HCT116 (cell line): Measurements from ENCODE around the gene L1CAM. TPM values are rescaled to one million over a fixed set of nuclear protein-coding genes. Genes with fewer than 3 reads are reported as not detected.

ENCODE experiments used
- ATAC-seq: fragments of 200-7000 bp; cut with Tn5 transposase; 2 replicates; pipeline ENCODE4 v1.9.1; 2020; ENCODE audit warnings: mild to moderate bottlenecking, moderate library complexity
- BruUV-seq: library from RNA; stranded (reverse); fragments of 400-500 nt; replicated peaks from 2 replicates; lab custom pipeline; 2021; lab: Mats Ljungman, UMichigan
- CTCF ChIA-PET: fragments of 300-600 bp; sonication (Branson Sonifier 250); formaldehyde crosslinking; loops from one replicate; lab custom pipeline; 2021; ENCODE audit warnings: antibody characterized with exemption; lab: Charles Lee
- POLR2A ChIA-PET: fragments of 300-600, 350-600 bp; sonication (Branson Sonifier 250); formaldehyde crosslinking; loops from one replicate; lab custom pipeline; 2021; ENCODE audit warnings: antibody characterized with exemption; lab: Charles Lee
- RAD21 ChIA-PET, 2 experiments: fragments of 300-600 bp; sonication (Branson Sonifier 250); formaldehyde crosslinking; loops; one replicate each; lab custom pipeline; 2023; ENCODE audit warnings: low total read pairs in 2 of 2; ENCODE audit not compliant: uncharacterized antibody in 2 of 2, unreplicated experiment in 2 of 2, low non-redundant PET in 1 of 2; lab: Charles Lee
- DNase-seq: peaks from one replicate; pipeline ENCODE4 v3.0.0-alpha.2; 2010; ENCODE audit warnings: low read depth, low spot score
- H2AFZ ChIP-seq: fragments of 200-600 bp; shearing (Covaris generic), sonication (generic); 2 replicates; pipeline ENCODE4 v1.6.1; 2017; ENCODE audit warnings: low read depth, mixed run types, mixed read lengths, antibody characterized with exemption, low read length; ENCODE audit not compliant: poor library complexity, severe bottlenecking
- H3K27ac ChIP-seq: 2 replicates; pipeline ENCODE4 v1.5.1; 2012; ENCODE audit warnings: low read depth, low read length
- H3K27me3 ChIP-seq: fragments of 200-600 bp; sonication (generic); 2 replicates; pipeline ENCODE4 v1.6.1; 2016; ENCODE audit warnings: mixed run types, low read length, mixed read lengths; ENCODE audit not compliant: insufficient read depth
- H3K36me3 ChIP-seq, 2 experiments: fragments of 200-500 bp in 1 of 2; fragments of 200-600 bp in 1 of 2; sonication (Bioruptor generic) in 1 of 2; sonication (generic) in 1 of 2; 2 replicates each; pipeline versions ENCODE4 v1.5.1 to v1.6.1; 2014 to 2016; ENCODE audit warnings: low read length in 2 of 2, inconsistent platforms in 1 of 2, mixed read lengths in 1 of 2, mixed run types in 1 of 2; ENCODE audit not compliant: insufficient read depth in 2 of 2, control insufficient read depth in 1 of 2
- H3K4me1 ChIP-seq, 2 experiments: fragments of 200-600 bp in 1 of 2; sonication (generic) in 1 of 2; 2 replicates each; pipeline versions ENCODE4 v1.5.1 to v1.6.1; 2012 to 2017; ENCODE audit warnings: low read length in 2 of 2, inconsistent platforms in 1 of 2, mild to moderate bottlenecking in 1 of 2, mixed read lengths in 1 of 2, mixed run types in 1 of 2, moderate library complexity in 1 of 2; ENCODE audit not compliant: insufficient read depth in 2 of 2, control insufficient read depth in 1 of 2
- H3K4me2 ChIP-seq: fragments of 200-600 bp; sonication (generic); 2 replicates; pipeline ENCODE4 v1.6.1; 2017; ENCODE audit warnings: mixed run types, low read length, mixed read lengths
- H3K4me3 ChIP-seq, 2 experiments: fragments of 200-600 bp in 1 of 2; sonication (generic) in 1 of 2; replicated peaks in 1 of 2; 2 replicates each; pipeline ENCODE4 v1.5.1; 2011 to 2016; ENCODE audit warnings: low read length in 2 of 2, control low read depth in 1 of 2, low read depth in 1 of 2, mild to moderate bottlenecking in 1 of 2, mixed read lengths in 1 of 2, mixed run types in 1 of 2
- H3K79me2 ChIP-seq: fragments of 200-600 bp; sonication (generic); 2 replicates; pipeline ENCODE4 v1.6.1; 2017; ENCODE audit warnings: mild to moderate bottlenecking, mixed run types, low read length, moderate library complexity, mixed read lengths; ENCODE audit not compliant: insufficient read depth
- H3K9ac ChIP-seq: fragments of 200-600 bp; sonication (generic); 2 replicates; pipeline ENCODE4 v1.6.1; 2016; ENCODE audit warnings: low read length, mixed read lengths
- H3K9me2 ChIP-seq: fragments of 200-600 bp; sonication (generic), shearing (Covaris generic); 2 replicates; pipeline ENCODE4 v1.6.1; 2017; ENCODE audit warnings: mixed run types, mild to moderate bottlenecking, moderate library complexity; ENCODE audit not compliant: insufficient read depth
- H3K9me3 ChIP-seq, 2 experiments: fragments of 200-500 bp in 1 of 2; fragments of 200-600 bp in 1 of 2; sonication (Bioruptor generic) in 1 of 2; sonication (generic) in 1 of 2; 2 replicates each; pipeline ENCODE4 v1.6.1; 2014 to 2017; ENCODE audit warnings: low read length in 2 of 2, mixed read lengths in 2 of 2, inconsistent platforms in 1 of 2, low read depth in 1 of 2, mild to moderate bottlenecking in 1 of 2, mixed run types in 1 of 2, moderate library complexity in 1 of 2; ENCODE audit not compliant: control insufficient read depth in 1 of 2, insufficient read depth in 1 of 2
- H4K20me1 ChIP-seq: fragments of 200-600 bp; sonication (generic), shearing (Covaris generic); 2 replicates; pipeline ENCODE4 v1.6.1; 2017; ENCODE audit warnings: mixed run types, mild to moderate bottlenecking, moderate library complexity; ENCODE audit not compliant: insufficient read depth
- EGR1 ChIP-seq: IDR thresholded peaks from 2 replicates; pipeline ENCODE4 v1.6.1; 2012; ENCODE audit warnings: low read depth
- ELF1 ChIP-seq: IDR thresholded peaks from 2 replicates; pipeline ENCODE4 v1.6.1; 2012; ENCODE audit warnings: low read depth, borderline replicate concordance
- EZH2phosphoT487 ChIP-seq: fragments of 200-600 bp; IDR thresholded peaks from 2 replicates; pipeline ENCODE4 v1.6.1; 2018; ENCODE audit warnings: antibody characterized with exemption, borderline replicate concordance
- FOSL1 ChIP-seq: IDR thresholded peaks from 2 replicates; pipeline ENCODE4 v1.6.1; 2012; ENCODE audit warnings: low read depth
- JUND ChIP-seq: IDR thresholded peaks from 2 replicates; pipeline ENCODE4 v1.6.1; 2012
- RAD21 ChIP-seq: IDR thresholded peaks from 2 replicates; pipeline ENCODE4 v1.6.1; 2012; ENCODE audit warnings: low read depth, mild to moderate bottlenecking
- SIN3A ChIP-seq: IDR thresholded peaks from 2 replicates; pipeline ENCODE4 v1.6.1; 2012; ENCODE audit warnings: low read depth
- SP1 ChIP-seq: IDR thresholded peaks from 2 replicates; pipeline ENCODE4 v1.6.1; 2012; ENCODE audit warnings: low read depth
- SRF ChIP-seq: IDR thresholded peaks from 2 replicates; pipeline ENCODE4 v1.6.1; 2012; ENCODE audit warnings: low read depth
- YY1 ChIP-seq: IDR thresholded peaks from 2 replicates; pipeline ENCODE4 v1.6.1; 2011; ENCODE audit warnings: low read length, low read depth, moderate library complexity, mild to moderate bottlenecking; ENCODE audit not compliant: insufficient replicate concordance; ENCODE audit errors: extremely low read depth
- ZNF274 ChIP-seq: fragments of 200-500 bp; sonication (Bioruptor generic); IDR thresholded peaks from 2 replicates; pipeline ENCODE4 v1.6.1; 2014; ENCODE audit warnings: mild to moderate bottlenecking, low read depth, low read length, inconsistent platforms
- intact Hi-C: fragments of 100-400 bp; cut with micrococcal nuclease; formaldehyde crosslinking; loops from 2 replicates; pipeline ENCODE4 v1.10.0; 2022
- total RNA-seq: library from RNA; stranded (reverse); gene quantifications from one replicate; pipeline ENCODE4 v1.2.1, GENCODE V29; 2021; ENCODE audit not compliant: unreplicated experiment
- TF ChIP-seq, protein P1 (sequence below): IDR thresholded peaks from 2 replicates; pipeline ENCODE4 v1.6.1; 2011; ENCODE audit warnings: mild to moderate bottlenecking, low read length, moderate library complexity; ENCODE audit not compliant: insufficient replicate concordance; ENCODE audit errors: extremely low read depth
- TF ChIP-seq, protein P2 (sequence below): IDR thresholded peaks from 2 replicates; pipeline ENCODE4 v1.6.1; 2012
- TF ChIP-seq, protein P3 (sequence below): IDR thresholded peaks from 2 replicates; pipeline ENCODE4 v1.6.1; 2012
- TF ChIP-seq, protein P4 (sequence below): IDR thresholded peaks from 2 replicates; pipeline ENCODE4 v1.6.1; 2012; ENCODE audit warnings: low read depth

The L1CAM gene
- total RNA-seq, 1 experiment from 2014 or later, result 14.8 TPM

DNA sequence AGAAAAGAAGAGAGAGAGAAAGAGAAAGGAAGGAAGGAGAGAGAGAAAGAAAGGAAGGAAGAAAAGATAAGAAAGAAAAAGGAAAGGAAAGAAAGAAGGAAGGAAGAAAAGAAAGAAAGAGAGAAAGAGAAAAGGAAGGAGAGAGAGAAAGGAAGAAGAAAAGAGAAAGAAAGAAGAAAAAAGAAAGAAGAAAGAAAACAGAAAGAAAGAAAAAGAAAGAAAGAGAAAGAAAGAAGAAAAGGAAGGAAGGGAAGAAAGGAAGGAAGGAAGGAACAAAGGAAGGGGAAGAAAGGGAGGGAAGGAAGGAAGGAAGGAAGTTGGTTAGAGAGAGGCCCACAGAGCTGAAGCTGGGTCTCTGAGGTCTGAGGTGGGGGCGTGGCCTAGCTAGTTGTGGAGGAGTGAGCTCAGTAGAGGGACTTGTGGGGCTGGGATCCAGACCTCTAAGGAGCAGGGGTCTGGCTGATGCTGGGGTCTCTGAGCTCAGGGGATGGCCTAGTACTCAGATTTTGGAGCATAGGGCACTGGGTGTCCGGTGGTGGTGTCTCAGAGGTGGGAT lies 28.5 kb downstream of the L1CAM start:
- Histone ChIP-seq H4K20me1 (no peaks in the 10 kb centered on the region), H3K36me3 (no peaks in the 10 kb centered on the region), H3K4me1 (no peaks in the 10 kb centered on the region), H3K9me3 (no peaks in the 10 kb centered on the region)
- POLR2A ChIA-PET, result no interaction called here
- intact Hi-C loops, result no loop called here
- no peak for ATAC-seq
- TF ChIP-seq YY1 (no peak), SIN3A (no peak), EZH2phosphoT487 (no peak), ELF1 (no peak), JUND (no peak), FOSL1 (no peak), SP1 (no peak), RAD21 (no peak), SRF (no peak), ZNF274 (no peak), EGR1 (no peak)
- TF ChIP-seq, protein P1, sequence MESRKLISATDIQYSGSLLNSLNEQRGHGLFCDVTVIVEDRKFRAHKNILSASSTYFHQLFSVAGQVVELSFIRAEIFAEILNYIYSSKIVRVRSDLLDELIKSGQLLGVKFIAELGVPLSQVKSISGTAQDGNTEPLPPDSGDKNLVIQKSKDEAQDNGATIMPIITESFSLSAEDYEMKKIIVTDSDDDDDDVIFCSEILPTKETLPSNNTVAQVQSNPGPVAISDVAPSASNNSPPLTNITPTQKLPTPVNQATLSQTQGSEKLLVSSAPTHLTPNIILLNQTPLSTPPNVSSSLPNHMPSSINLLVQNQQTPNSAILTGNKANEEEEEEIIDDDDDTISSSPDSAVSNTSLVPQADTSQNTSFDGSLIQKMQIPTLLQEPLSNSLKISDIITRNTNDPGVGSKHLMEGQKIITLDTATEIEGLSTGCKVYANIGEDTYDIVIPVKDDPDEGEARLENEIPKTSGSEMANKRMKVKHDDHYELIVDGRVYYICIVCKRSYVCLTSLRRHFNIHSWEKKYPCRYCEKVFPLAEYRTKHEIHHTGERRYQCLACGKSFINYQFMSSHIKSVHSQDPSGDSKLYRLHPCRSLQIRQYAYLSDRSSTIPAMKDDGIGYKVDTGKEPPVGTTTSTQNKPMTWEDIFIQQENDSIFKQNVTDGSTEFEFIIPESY, result no peak
- TF ChIP-seq, protein P2, sequence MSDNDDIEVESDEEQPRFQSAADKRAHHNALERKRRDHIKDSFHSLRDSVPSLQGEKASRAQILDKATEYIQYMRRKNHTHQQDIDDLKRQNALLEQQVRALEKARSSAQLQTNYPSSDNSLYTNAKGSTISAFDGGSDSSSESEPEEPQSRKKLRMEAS, result no peak
- TF ChIP-seq, protein P3, sequence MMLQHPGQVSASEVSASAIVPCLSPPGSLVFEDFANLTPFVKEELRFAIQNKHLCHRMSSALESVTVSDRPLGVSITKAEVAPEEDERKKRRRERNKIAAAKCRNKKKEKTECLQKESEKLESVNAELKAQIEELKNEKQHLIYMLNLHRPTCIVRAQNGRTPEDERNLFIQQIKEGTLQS, result no peak
- TF ChIP-seq, protein P4, sequence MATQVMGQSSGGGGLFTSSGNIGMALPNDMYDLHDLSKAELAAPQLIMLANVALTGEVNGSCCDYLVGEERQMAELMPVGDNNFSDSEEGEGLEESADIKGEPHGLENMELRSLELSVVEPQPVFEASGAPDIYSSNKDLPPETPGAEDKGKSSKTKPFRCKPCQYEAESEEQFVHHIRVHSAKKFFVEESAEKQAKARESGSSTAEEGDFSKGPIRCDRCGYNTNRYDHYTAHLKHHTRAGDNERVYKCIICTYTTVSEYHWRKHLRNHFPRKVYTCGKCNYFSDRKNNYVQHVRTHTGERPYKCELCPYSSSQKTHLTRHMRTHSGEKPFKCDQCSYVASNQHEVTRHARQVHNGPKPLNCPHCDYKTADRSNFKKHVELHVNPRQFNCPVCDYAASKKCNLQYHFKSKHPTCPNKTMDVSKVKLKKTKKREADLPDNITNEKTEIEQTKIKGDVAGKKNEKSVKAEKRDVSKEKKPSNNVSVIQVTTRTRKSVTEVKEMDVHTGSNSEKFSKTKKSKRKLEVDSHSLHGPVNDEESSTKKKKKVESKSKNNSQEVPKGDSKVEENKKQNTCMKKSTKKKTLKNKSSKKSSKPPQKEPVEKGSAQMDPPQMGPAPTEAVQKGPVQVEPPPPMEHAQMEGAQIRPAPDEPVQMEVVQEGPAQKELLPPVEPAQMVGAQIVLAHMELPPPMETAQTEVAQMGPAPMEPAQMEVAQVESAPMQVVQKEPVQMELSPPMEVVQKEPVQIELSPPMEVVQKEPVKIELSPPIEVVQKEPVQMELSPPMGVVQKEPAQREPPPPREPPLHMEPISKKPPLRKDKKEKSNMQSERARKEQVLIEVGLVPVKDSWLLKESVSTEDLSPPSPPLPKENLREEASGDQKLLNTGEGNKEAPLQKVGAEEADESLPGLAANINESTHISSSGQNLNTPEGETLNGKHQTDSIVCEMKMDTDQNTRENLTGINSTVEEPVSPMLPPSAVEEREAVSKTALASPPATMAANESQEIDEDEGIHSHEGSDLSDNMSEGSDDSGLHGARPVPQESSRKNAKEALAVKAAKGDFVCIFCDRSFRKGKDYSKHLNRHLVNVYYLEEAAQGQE, result no peak
- TF ChIP-seq, all 23 proteins: peak for 0
- BruUV-seq, result no TSS peak
- H3K27me3 ChIP-seq, result peaks cover 6% of the 10 kb centered on the region; the same call in 1 of the 2 replicates
- H3K4me3 ChIP-seq, result no peak overlapping the region
- no peak overlapping the region for H3K4me2 ChIP-seq
- H3K79me2 ChIP-seq, result no peaks in the 10 kb centered on the region
- no peaks in the 10 kb centered on the region for H3K9me2 ChIP-seq
- H2AFZ ChIP-seq, result no peak overlapping the region
- H3K9ac ChIP-seq, result no peak overlapping the region
- no peak for DNase-seq
- RAD21 ChIA-PET, result no interaction called here
- CTCF ChIA-PET, result no interaction called here
- no peak overlapping the region for H3K27ac ChIP-seq
